T-cell (primary cell): ENCODE results near the gene C1orf21. TPM values are rescaled to one million over a fixed set of nuclear protein-coding genes. Genes with fewer than 3 reads are reported as not detected.

Source experiments
- ATAC-seq, 4 experiments: fragments of 200-7000 bp in 3 of 4; fragments of 150-1000 bp in 1 of 4; cut with Tn5 transposase; replicated peaks in 1 of 4; 1 replicate in 3 of 4; 2 replicates in 1 of 4; pipeline ENCODE4 v1.10.0; 2021; ENCODE audit warnings: moderate library complexity in 3 of 4, mild to moderate bottlenecking in 2 of 4, moderate number of reproducible peaks in 1 of 4
- CTCF ChIA-PET, 2 donors: fragments of 300-600 bp; sonication (Branson Sonifier 250); formaldehyde crosslinking; loops; one replicate each; lab custom pipeline; 2022; ENCODE audit warnings: antibody characterized with exemption in 2 of 2; lab: Charles Lee
- POLR2A ChIA-PET, 2 donors: fragments of 300-600 bp; sonication (Branson Sonifier 250); formaldehyde crosslinking; loops; one replicate each; lab custom pipeline; 2022; ENCODE audit warnings: antibody characterized with exemption in 2 of 2; lab: Charles Lee
- DNase-seq, 35 experiments: peaks; one replicate each; pipeline versions ENCODE4 v3.0.0 to v3.0.0-alpha.2; 2013 to 2023
- H3K27ac ChIP-seq: one replicate; pipeline ENCODE4 v1.5.1; 2013; ENCODE audit warnings: low read length
- H3K27me3 ChIP-seq, 2 experiments: replicated peaks in 1 of 2; 1 replicate in 1 of 2; 2 replicates in 1 of 2; pipeline versions ENCODE4 v1.6.1 to v1.7.0; 2013; ENCODE audit warnings: low read length in 1 of 2, mixed read lengths in 1 of 2; ENCODE audit not compliant: control insufficient read depth in 2 of 2, insufficient read depth in 2 of 2; ENCODE audit errors: extremely low read depth in 1 of 2
- H3K36me3 ChIP-seq, 2 donors: 1 replicate in 1 of 2; 2 replicates in 1 of 2; pipeline versions ENCODE4 v1.6.1 to v1.7.0; 2013; ENCODE audit warnings: low read length in 1 of 2; ENCODE audit not compliant: control insufficient read depth in 2 of 2, insufficient read depth in 1 of 2; ENCODE audit errors: extremely low read depth in 1 of 2
- H3K4me1 ChIP-seq, 2 experiments: 1 replicate in 1 of 2; 2 replicates in 1 of 2; pipeline versions ENCODE4 v1.6.1 to v1.7.0; 2013; ENCODE audit warnings: low read length in 2 of 2, mixed read lengths in 1 of 2; ENCODE audit not compliant: insufficient read depth in 2 of 2, control insufficient read depth in 1 of 2; ENCODE audit errors: extremely low read depth in 1 of 2
- H3K4me3 ChIP-seq, 2 donors: 1 replicate in 1 of 2; 2 replicates in 1 of 2; pipeline versions ENCODE4 v1.5.1 to v1.7.0; 2013; ENCODE audit warnings: mild to moderate bottlenecking in 2 of 2, low read length in 1 of 2, moderate library complexity in 1 of 2; ENCODE audit not compliant: control insufficient read depth in 1 of 2; ENCODE audit errors: extremely low read depth in 1 of 2
- H3K9me3 ChIP-seq: 2 replicates; pipeline ENCODE4 v1.7.0; 2013
- H3K27ac Mint-ChIP-seq, 2 donors: one replicate each; pipeline ENCODE4 v1.8.0; 2020 to 2021; ENCODE audit warnings: mild to moderate bottlenecking in 2 of 2, mixed read lengths in 2 of 2
- H3K27me3 Mint-ChIP-seq, 2 donors: one replicate each; pipeline ENCODE4 v1.8.0; 2021 to 2022; ENCODE audit warnings: mixed read lengths in 2 of 2
- H3K36me3 Mint-ChIP-seq: one replicate; pipeline ENCODE4 v1.8.0; 2021; ENCODE audit warnings: mixed read lengths
- H3K4me1 Mint-ChIP-seq, 3 donors: one replicate each; pipeline ENCODE4 v1.8.0; 2020 to 2022; ENCODE audit warnings: mixed read lengths in 3 of 3, mild to moderate bottlenecking in 1 of 3
- H3K4me3 Mint-ChIP-seq, 3 donors: one replicate each; pipeline ENCODE4 v1.8.0; 2020 to 2022; ENCODE audit warnings: mild to moderate bottlenecking in 3 of 3, mixed read lengths in 3 of 3, moderate library complexity in 3 of 3
- H3K9me3 Mint-ChIP-seq, 3 donors: one replicate each; pipeline ENCODE4 v1.8.0; 2020 to 2022; ENCODE audit warnings: mixed read lengths in 3 of 3
- WGBS: methylation state at CpG from one replicate; pipeline ENCODE4 v1.1.5; 2013; ENCODE audit warnings: missing lambda C conversion rate; ENCODE audit not compliant: insufficient coverage; 5-methylcytosine and 5-hydroxymethylcytosine counted together
- total RNA-seq, 35 experiments: library from RNA in 6 of 35; stranded (reverse) in 6 of 35; fragments of 120-200 nt in 1 of 35; gene quantifications; one replicate each; pipeline versions ENCODE4 v1.2.1 to v1.2.4 and lab custom pipeline; 2013 to 2026

The C1orf21 gene
- total RNA-seq, 5 donors from 2014 or later (not counting 1 experiment from before 2014, with no cell fraction given) = 1.4 to 17.2 (median 5.9) TPM

DNA sequence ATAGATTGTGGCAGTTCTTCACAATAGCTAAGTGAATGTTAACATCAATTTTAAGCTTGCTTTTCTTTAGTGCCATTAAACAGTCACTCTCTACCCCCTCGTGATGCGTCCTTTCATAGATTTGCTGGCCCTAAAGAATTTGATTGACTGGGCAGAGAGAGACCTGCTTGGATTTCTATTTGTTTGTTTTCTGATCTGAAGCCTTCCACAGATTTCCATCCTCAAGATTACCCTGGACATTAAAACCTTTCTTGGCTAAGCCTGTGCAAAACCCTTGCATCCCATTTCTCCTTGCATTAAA is 17.8 kb downstream of the C1orf21 start:
- ChIA-PET POLR2A (no interaction called here), CTCF (no interaction called here)
- Mint-ChIP-seq H3K4me3 (no peak overlapping the region), H3K27me3 (peaks cover 0 to 1% of the 10 kb centered on the region in 2 donors), H3K36me3 (no peaks in the 10 kb centered on the region), H3K4me1 (peaks cover 0 to 2% (median 0%) of the 10 kb centered on the region in 3 donors), H3K27ac (no peak overlapping the region), H3K9me3 (no peaks in the 10 kb centered on the region)
- peaks cover 0 to 4% of the 10 kb centered on the region in 2 experiments for H3K27me3 ChIP-seq
- WGBS = no CpG with 5 or more reads among the region's 2 CpGs
- no peaks in the 10 kb centered on the region for H3K4me1 ChIP-seq
- DNase-seq = no peak
- H3K4me3 ChIP-seq = no peak overlapping the region
- no peak for ATAC-seq
- no peak overlapping the region for H3K27ac ChIP-seq
- no peaks in the 10 kb centered on the region for H3K36me3 ChIP-seq
- no peaks in the 10 kb centered on the region for H3K9me3 ChIP-seq

DNA sequence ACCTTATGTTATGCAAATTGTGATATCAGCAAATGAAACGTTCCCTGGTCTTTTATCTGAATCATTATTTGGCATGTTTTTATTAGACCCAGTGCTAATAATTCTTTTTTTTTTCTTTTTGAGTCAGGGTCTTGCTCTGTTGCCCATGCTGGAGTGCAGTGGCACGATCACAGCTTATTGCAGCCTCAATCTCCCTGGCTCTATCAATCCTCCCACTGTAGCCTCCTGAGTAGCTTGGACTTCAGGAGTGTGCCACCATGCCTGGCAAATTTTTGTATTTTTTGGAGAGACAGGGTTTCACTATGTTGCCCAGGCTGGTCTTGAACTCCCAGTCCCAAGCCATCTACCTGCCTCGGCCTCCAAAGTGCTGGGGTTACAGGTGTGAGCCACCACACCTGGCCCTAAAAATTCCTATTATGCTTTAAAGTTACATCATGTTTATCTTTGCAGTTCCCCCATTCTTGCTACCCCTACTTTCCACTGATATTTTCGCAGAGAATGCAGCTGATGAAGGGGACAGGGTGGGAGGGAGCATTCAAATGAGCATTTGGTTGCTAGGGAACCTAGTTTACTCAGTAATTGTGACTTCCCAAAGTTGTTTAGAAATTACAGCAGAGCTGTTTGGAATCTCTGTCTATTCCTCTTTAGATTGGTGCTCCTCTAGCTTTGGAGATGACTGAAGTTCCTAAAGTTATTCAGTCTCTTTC is 18.4 kb downstream of the C1orf21 start:
- Mint-ChIP-seq H3K36me3 (no peaks in the 10 kb centered on the region), H3K4me1 (peaks cover 0 to 2% (median 0%) of the 10 kb centered on the region in 3 donors), H3K27me3 (peaks cover 0 to 1% of the 10 kb centered on the region in 2 donors), H3K27ac (no peak overlapping the region), H3K4me3 (no peak overlapping the region), H3K9me3 (no peaks in the 10 kb centered on the region)
- ATAC-seq = no peak
- peaks cover 0 to 4% of the 10 kb centered on the region in 2 experiments for H3K27me3 ChIP-seq
- no CpG with 5 or more reads among the region's 4 CpGs for WGBS
- H3K4me1 ChIP-seq = no peaks in the 10 kb centered on the region
- no peak overlapping the region for H3K4me3 ChIP-seq
- POLR2A ChIA-PET = no interaction called here
- no peak for DNase-seq
- H3K27ac ChIP-seq = no peak overlapping the region
- H3K9me3 ChIP-seq = no peaks in the 10 kb centered on the region
- CTCF ChIA-PET = no interaction called here
- no peaks in the 10 kb centered on the region for H3K36me3 ChIP-seq

GRCh38 chr1:184405801-184406142 is 18.9 kb downstream of the C1orf21 start:
- WGBS = no CpG with 5 or more reads among the region's 1 CpG
- no peak for ATAC-seq
- Mint-ChIP-seq H3K36me3 (no peaks in the 10 kb centered on the region), H3K27me3 (no peaks in the 10 kb centered on the region), H3K9me3 (no peaks in the 10 kb centered on the region), H3K4me3 (no peak overlapping the region), H3K27ac (no peak overlapping the region), H3K4me1 (peaks cover 0 to 2% (median 0%) of the 10 kb centered on the region in 3 donors)
- Histone ChIP-seq H3K4me1 (no peaks in the 10 kb centered on the region), H3K4me3 (no peak overlapping the region), H3K27ac (no peak overlapping the region), H3K27me3 (peaks cover 0 to 4% of the 10 kb centered on the region in 2 experiments), H3K36me3 (no peaks in the 10 kb centered on the region), H3K9me3 (no peaks in the 10 kb centered on the region)
- ChIA-PET CTCF (no interaction called here), POLR2A (no interaction called here)
- DNase-seq = no peak

DNA sequence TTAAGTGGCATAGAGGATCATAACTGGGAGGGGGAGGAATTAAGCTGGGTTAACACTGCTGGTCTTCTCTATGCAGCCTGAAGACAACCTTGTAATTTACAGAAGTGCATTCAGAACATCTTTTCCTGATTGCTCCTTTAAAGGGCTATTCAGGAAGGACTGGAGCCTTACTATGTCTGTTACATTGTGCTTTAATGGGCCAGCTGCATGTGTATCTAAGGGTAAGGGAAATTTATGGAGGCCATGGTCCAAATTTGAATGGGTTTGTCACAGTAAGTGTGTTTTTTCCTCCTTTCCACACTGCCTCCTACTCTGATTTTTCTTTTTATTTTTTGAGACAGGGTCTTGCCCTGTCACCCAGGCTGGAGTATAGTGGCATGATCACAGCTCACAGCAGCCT is 19.6 kb downstream of the C1orf21 start:
- Histone ChIP-seq H3K27ac (no peak overlapping the region), H3K27me3 (no peaks in the 10 kb centered on the region), H3K36me3 (no peaks in the 10 kb centered on the region), H3K4me1 (no peaks in the 10 kb centered on the region), H3K9me3 (no peaks in the 10 kb centered on the region), H3K4me3 (no peak overlapping the region)
- Mint-ChIP-seq H3K36me3 (no peaks in the 10 kb centered on the region), H3K27ac (no peak overlapping the region), H3K27me3 (no peaks in the 10 kb centered on the region), H3K4me3 (no peak overlapping the region), H3K4me1 (peaks cover 0 to 2% (median 0%) of the 10 kb centered on the region in 3 donors), H3K9me3 (no peaks in the 10 kb centered on the region)
- ChIA-PET POLR2A (no interaction called here), CTCF (no interaction called here)
- DNase-seq = no peak
- no peak for ATAC-seq

GRCh38 chr1:184407816-184408510 is 21.1 kb downstream of the C1orf21 start:
- H3K9me3 ChIP-seq = no peaks in the 10 kb centered on the region
- H3K9me3 Mint-ChIP-seq = no peaks in the 10 kb centered on the region
- peaks cover 0 to 2% of the 10 kb centered on the region in 2 donors for H3K27me3 Mint-ChIP-seq
- H3K4me1 Mint-ChIP-seq = peaks cover 0 to 2% (median 0%) of the 10 kb centered on the region in 3 donors
- no peak overlapping the region for H3K4me3 Mint-ChIP-seq
- H3K27ac ChIP-seq = no peak overlapping the region
- ATAC-seq (no peak), DNase-seq (no peak)
- WGBS = no CpG with 5 or more reads among the region's 5 CpGs
- H3K27me3 ChIP-seq = no peaks in the 10 kb centered on the region
- H3K36me3 ChIP-seq = no peaks in the 10 kb centered on the region
- ChIA-PET CTCF (no interaction called here), POLR2A (no interaction called here)
- H3K36me3 Mint-ChIP-seq = no peaks in the 10 kb centered on the region
- no peak overlapping the region for H3K27ac Mint-ChIP-seq
- H3K4me1 ChIP-seq = no peaks in the 10 kb centered on the region
- H3K4me3 ChIP-seq = no peak overlapping the region

DNA sequence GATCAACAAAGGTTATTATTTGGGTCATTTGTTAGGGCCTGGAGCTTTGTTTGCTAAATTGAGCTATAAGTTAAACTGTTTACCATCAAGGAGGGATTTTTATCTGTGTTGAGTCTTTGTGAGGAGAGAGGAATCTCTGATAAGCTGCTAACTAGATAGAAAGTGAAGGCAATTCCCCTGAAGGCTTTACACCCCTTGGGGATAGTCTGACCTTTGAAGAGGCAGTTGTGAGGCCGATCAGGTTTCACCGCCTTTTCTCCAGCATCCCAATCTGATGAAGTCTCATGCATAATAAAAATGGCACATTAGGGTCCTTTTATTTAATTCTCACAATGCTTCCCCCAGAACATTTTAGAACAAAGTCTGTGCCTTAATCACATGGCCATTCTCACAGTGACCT is 21.8 kb downstream of the C1orf21 start:
- Mint-ChIP-seq H3K9me3 (no peaks in the 10 kb centered on the region), H3K4me3 (no peak overlapping the region), H3K4me1 (peaks cover 0 to 2% (median 0%) of the 10 kb centered on the region in 3 donors), H3K27me3 (peaks cover 0 to 3% of the 10 kb centered on the region in 2 donors), H3K36me3 (no peaks in the 10 kb centered on the region), H3K27ac (no peak overlapping the region)
- H3K27me3 ChIP-seq = no peaks in the 10 kb centered on the region
- no peak overlapping the region for H3K4me3 ChIP-seq
- no peaks in the 10 kb centered on the region for H3K9me3 ChIP-seq
- WGBS = 80% methylated on average over 1 of the region's 2 CpGs
- ATAC-seq = no peak
- no peak overlapping the region for H3K27ac ChIP-seq
- ChIA-PET CTCF (interaction anchor here in 1 of 2 donors (0.5 kb wide), 1 partner anchor 1958 kb away, joined by 3 read pairs; no protein-coding TSS in a partner anchor), POLR2A (no interaction called here)
- DNase-seq = no peak
- H3K4me1 ChIP-seq = no peaks in the 10 kb centered on the region
- H3K36me3 ChIP-seq = no peaks in the 10 kb centered on the region
